Inferior parietal cortex (tissue), 1 donor: ENCODE results near the gene CENPM.

Source experiments
- DNase-seq: peaks from one replicate; pipeline ENCODE4 v3.0.0-alpha.2; 2016; ENCODE audit errors: extremely low spot score

CENPM gene

GRCh38 chr22:41899110-41899509 lies 47.8 kb downstream of the CENPM start:
- DNase-seq = no peak

- DNase-seq = no peak
Observed at GRCh38 chr22:41898645-41899044, 48.3 kb downstream of the CENPM start.

DNA sequence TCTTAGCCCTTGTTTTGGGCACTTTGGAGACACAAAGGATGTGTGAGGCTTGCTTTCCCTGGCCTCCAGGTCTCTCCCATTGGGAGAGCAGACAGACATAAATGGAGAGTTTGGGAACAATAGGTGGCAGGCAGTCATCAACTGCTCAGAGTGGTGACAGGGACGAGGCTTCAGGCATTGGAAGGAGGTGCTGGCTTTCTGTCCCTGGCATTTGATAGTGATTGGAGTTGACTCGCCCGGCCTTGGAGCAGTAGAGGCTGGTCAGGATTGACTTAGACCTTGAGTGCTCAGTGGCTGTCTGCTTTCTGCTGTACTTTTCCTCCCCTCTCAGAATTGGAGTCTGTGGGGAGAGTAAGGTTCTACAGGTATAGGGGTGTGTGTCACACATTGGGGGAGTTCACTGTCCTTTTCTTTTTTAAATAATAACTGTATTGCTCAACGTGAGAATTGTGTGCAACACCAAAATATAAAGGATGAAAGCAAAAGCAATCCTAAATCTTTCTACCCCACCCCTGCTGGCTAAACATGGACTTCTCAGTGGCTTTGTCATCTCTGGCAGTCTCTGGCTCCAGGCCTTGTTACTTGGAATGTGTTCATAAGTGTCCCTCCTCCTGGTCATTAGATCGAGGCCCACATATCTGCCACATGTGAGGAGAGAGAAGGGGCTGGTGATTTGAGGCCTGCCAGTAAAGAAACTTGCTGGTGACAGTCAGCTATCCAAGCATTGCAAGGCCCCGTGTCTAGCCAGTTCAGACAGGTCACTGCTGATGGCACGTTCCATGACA lies 53.2 kb downstream of the CENPM start:
- no peak for DNase-seq

DNA sequence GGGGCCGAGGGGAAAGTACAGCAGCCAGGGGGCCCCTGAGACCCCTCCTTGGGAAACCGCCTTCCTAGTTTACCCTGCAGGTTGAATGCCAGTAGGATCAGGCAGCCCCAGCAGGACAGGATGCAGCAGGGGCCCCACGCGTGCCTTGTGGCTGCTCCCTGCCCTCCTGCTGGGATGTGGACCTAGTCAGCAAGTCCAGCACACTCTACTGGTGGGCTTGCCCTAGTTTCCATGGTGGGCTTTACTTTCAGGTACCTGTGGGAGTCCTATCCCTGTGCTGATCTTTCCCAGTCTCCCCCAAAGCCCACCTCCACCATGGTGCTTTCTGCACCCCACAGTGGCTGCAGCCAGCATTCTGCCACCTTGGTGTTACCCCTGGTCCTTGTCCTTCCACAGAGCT lies 54.2 kb downstream of the CENPM start:
- DNase-seq = no peak

- no peak for DNase-seq
Observed at GRCh38 chr22:41891407-41891806, 55.5 kb downstream of the CENPM start.
